B cell (primary cell): ENCODE results near the gene PTCSC3.

Experiments used
- EZH2 ChIP-seq: IDR thresholded peaks from 2 replicates; pipeline ENCODE4 v1.6.1; 2012; ENCODE audit warnings: borderline replicate concordance, low read depth, mild to moderate bottlenecking, moderate library complexity, low read length; ENCODE audit not compliant: insufficient read depth, poor library complexity, severe bottlenecking
- TF ChIP-seq, protein P1 (sequence below): fragments of 200-600 bp; IDR thresholded peaks from one replicate; pipeline ENCODE4 v1.8.0; 2022; ENCODE audit warnings: antibody characterized with exemption, mild to moderate bottlenecking

DNA sequence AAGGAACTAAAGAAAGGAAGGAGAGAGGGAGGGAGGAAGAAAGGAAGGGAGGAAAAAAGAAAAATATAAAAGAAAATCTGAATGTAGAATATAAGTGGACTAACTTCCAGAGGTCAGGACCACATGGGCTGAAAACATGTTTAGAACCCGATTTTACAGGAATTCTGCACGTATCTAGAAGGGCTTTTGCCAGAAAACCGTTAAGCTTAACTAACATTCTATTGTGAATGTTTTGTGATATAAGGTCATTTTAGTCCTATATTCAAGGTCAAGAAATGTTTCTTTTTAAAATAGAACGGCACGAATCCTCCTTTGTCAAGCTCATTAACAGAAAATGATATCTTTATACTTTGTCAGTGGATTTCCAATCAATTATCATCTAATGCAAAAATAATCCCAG is 13.1 kb downstream of the PTCSC3 start:
- TF ChIP-seq, protein P1, sequence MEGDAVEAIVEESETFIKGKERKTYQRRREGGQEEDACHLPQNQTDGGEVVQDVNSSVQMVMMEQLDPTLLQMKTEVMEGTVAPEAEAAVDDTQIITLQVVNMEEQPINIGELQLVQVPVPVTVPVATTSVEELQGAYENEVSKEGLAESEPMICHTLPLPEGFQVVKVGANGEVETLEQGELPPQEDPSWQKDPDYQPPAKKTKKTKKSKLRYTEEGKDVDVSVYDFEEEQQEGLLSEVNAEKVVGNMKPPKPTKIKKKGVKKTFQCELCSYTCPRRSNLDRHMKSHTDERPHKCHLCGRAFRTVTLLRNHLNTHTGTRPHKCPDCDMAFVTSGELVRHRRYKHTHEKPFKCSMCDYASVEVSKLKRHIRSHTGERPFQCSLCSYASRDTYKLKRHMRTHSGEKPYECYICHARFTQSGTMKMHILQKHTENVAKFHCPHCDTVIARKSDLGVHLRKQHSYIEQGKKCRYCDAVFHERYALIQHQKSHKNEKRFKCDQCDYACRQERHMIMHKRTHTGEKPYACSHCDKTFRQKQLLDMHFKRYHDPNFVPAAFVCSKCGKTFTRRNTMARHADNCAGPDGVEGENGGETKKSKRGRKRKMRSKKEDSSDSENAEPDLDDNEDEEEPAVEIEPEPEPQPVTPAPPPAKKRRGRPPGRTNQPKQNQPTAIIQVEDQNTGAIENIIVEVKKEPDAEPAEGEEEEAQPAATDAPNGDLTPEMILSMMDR = no peak
- no peak for TF ChIP-seq EZH2
